Adipose tissue (tissue), 3 donors: ENCODE measurements around the gene SGPP1. TPM values are rescaled to one million over a fixed set of nuclear protein-coding genes. Genes with fewer than 3 reads are reported as not detected.
"Not testable (repeated sequence)": the region's sequence is repeated elsewhere in the genome, so short reads cannot be mapped to it uniquely, and the experiment has no call there.

Experiments used
- H3K27ac ChIP-seq: one replicate; pipeline ENCODE4 v1.5.1; 2013; ENCODE audit warnings: low read depth, low read length
- WGBS, 3 donors: extraction: QIAGEN DNeasy Blood & Tissue Kit; methylation state at CpG; one replicate each; pipeline ENCODE4 v1.1.7; 2013; 5-methylcytosine and 5-hydroxymethylcytosine counted together
- polyA plus RNA-seq, 3 donors: library from polyadenylated mRNA; stranded (reverse); fragments of 200-250 nt; gene quantifications; one replicate each; pipeline ENCODE4 v1.2.3, GENCODE V29; 2013
- donor health status: healthy with polysubstance abuse.
- donor health status: Bipolar disorder and iron deficiency.
- donor health status: healthy.

Gene SGPP1
- polyA plus RNA-seq, result 1 to 10 TPM; 4.8 to 7.3 (median 7.0) TPM

- 1% methylated on average over 70 to 88 of the region's 88 CpGs for WGBS, 3 donors
- no peak within 1 kb of the TSS for H3K27ac ChIP-seq
These were observed at the start of gene SGPP1 for GRCh38 chr14:63727736-63728728. SGPP1 (minus strand) TSS chr14:63728065; CDS start chr14:63727944, 121 bp downstream.

GRCh38 chr14:63777024-63777423 lies 49.2 kb upstream of the SGPP1 start:
- H3K27ac ChIP-seq, result no peak overlapping the region

GRCh38 chr14:63773504-63773903 lies 45.6 kb upstream of the SGPP1 start:
- 72 to 81% (median 76%) methylated on average over 4 of the region's 4 CpGs for WGBS, 3 donors

GRCh38 chr14:63770187-63770807 lies 42.4 kb upstream of the SGPP1 start:
- 45 to 58% (median 49%) methylated on average over 3 of the region's 3 CpGs for WGBS, 3 donors

More at GRCh38 chr14:63773504-63773903, 45.6 kb upstream of the SGPP1 start:
- H3K27ac ChIP-seq, result no peak overlapping the region

DNA sequence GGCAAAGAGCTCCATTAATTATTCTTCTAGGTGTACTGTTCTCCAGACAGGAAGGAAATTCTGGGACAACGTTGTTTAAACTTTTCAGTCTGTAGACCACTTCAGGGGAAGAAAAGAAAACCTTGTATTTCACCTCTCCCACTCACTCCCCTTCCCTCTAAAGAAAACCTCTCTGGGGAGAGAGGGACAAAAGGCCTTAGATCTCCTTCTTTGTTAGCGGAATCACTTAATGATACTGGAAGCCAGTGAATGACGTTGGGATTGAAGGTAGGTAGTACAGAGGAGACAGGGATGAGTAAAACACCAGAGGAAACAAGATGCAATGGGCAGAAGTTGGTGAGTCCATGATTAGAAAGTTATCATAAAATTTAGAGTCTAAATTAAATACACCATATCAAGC lies 38.7 kb upstream of the SGPP1 start:
- 51 to 54% (median 51%) methylated on average over 3 of the region's 3 CpGs for WGBS, 3 donors
- no peak overlapping the region for H3K27ac ChIP-seq

More at GRCh38 chr14:63770187-63770807, 42.4 kb upstream of the SGPP1 start:
- H3K27ac ChIP-seq, result no peak overlapping the region

- no peak overlapping the region for H3K27ac ChIP-seq
- 87 to 96% (median 88%) methylated on average over 6 of the region's 6 CpGs for WGBS, 3 donors
These were observed 36.8 kb upstream of the SGPP1 start for GRCh38 chr14:63764620-63765139.

DNA sequence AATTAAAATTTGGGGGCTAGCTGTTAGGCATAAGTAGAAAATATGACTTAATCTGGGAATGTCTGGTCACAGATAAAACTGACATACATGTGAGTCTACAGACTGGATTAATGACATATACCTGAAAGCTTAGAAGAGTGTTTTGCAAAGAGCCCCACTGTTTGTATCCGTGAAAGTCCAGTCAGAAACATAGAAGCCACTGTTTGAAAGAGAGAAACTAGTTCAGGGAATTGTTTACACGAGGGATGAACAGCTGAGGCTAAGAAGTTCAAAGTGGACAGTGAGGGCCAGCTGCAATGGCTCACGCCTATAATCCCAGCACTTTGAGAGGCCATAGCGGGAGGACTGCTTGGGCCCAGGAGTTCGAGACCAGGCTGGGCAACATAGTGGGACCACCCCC lies 36.2 kb upstream of the SGPP1 start:
- H3K27ac ChIP-seq, result no peak overlapping the region
- WGBS, 3 donors, result 63 to 70% (median 66%) methylated on average over 5 of the region's 5 CpGs

- no peak overlapping the region for H3K27ac ChIP-seq
- 70 to 88% (median 71%) methylated on average over 26 of the region's 26 CpGs for WGBS, 3 donors
These were observed 33.7 kb upstream of the SGPP1 start for GRCh38 chr14:63761351-63762117.

DNA sequence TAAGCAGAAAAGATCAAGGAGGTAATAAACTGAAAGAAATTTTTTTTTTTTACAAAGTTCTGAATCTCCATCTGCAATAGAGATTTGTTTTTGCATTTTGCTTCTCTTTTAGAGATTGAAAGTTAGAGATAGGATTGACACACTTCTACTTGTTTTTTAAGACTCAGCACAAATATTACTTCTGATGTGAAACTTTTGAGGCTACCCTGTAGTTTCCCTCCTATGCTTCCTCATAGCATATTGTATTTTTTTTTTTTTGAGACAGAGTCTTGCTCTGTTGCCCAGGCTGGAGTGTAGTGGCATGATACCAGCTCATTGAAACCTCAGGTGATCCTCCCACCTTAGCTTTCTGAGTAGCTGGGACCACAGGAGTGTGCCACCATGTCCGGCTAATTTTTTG lies 32.1 kb upstream of the SGPP1 start:
- H3K27ac ChIP-seq, result no peak overlapping the region
- 86 to 96% (median 92%) methylated on average over 1 of the region's 1 CpG for WGBS, 3 donors

DNA sequence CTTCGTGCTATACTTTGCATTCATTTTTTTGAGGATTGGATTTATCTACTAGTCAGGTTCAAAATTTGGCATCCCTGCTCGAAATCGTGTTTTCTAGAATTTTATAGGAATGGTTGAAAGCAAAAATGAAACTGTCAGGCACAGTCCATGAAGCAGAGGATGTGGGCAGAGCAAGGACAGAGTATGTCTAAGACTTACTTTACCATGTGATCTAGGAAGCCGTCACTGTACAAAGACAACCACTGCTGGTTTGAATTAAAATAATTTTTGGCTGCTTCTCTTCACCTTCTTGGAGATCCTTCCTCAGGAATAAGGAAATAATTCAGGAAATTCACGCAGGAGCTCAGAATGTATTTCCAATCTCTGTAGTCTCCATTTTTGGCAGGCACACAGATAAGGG lies 31.6 kb upstream of the SGPP1 start:
- 20 to 54% (median 21%) methylated on average over 5 of the region's 5 CpGs for WGBS, 3 donors
- no peak overlapping the region for H3K27ac ChIP-seq

- no peak overlapping the region for H3K27ac ChIP-seq
These were observed 29.3 kb upstream of the SGPP1 start for GRCh38 chr14:63757211-63757610.

DNA sequence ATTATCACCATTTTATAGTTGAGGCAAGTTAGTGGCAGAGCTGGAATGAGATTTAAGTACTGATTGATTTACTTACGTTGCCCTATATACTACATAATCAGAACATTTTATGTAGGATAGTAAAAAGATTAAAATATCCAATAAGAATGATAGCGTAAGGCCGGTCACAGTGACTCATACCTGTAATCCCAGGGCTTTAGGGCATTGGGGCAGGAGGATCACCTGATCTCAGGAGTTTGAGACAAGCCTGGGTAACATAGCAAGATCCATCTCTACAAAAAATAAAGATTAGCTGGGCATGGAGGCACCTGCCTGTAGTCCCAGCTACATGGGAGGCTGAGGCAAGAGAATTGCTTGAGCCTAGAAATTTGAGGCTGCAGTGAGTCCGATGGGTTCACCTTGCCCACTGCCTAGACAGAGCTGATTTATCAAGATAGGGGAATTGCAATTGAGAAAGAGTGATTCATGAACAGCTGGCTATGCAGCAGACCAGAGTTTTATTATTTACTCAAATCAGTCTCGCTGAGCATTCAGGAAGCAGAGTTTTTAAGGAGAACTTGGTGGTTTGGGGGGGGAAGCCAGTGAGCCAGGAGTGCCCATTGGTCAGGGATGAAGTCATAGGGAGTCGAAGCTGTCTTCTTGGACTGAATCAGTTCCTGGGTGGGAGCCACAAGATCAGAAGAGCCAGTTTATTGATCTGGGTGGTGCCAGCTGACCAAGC lies 24.7 kb upstream of the SGPP1 start:
- 68 to 72% (median 71%) methylated on average over 6 of the region's 6 CpGs for WGBS, 3 donors
- H3K27ac ChIP-seq, result no peak overlapping the region

GRCh38 chr14:63751076-63751475 lies 23.2 kb upstream of the SGPP1 start:
- not testable (repeated sequence) for H3K27ac ChIP-seq
- WGBS, 3 donors, result 93 to 95% (median 94%) methylated on average over 11 to 39 of the region's 39 CpGs

- no peak overlapping the region for H3K27ac ChIP-seq
- 57 to 72% (median 62%) methylated on average over 3 of the region's 3 CpGs for WGBS, 3 donors
These were observed 20.0 kb upstream of the SGPP1 start for GRCh38 chr14:63747846-63748245.

GRCh38 chr14:63745858-63746425 lies 18.1 kb upstream of the SGPP1 start:
- no peak overlapping the region for H3K27ac ChIP-seq
- WGBS, 3 donors, result 30 to 34% (median 32%) methylated on average over 4 of the region's 4 CpGs

GRCh38 chr14:63745272-63745671 lies 17.4 kb upstream of the SGPP1 start:
- no peak overlapping the region for H3K27ac ChIP-seq
- WGBS, 3 donors, result 86 to 89% (median 87%) methylated on average over 3 of the region's 3 CpGs

DNA sequence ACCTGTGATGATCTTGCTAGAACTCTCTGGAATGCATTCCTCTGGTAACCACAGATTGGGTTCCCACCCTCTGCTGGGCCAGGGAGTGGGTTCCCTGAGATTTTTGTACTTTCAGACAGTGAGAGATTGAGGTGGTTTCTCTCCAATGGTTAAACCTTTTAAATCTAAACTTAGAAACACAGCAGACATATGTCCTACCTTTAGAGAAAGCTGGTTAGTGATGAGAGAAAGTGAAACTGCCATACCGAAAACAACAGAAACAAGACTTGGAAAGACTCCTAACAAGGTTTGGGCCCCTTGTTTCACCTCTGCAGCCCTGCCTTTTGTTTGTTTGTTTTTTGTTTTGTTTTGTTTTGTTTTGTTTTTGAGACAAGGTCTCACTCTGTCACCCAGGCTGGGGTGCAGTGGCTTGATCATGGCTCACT lies 9.7 kb upstream of the SGPP1 start:
- no peak overlapping the region for H3K27ac ChIP-seq
- 87 to 97% (median 88%) methylated on average over 1 of the region's 1 CpG for WGBS, 3 donors

GRCh38 chr14:63735720-63736119 lies 7.9 kb upstream of the SGPP1 start:
- H3K27ac ChIP-seq, result no peak overlapping the region
- 39 to 96% (median 84%) methylated on average over 5 of the region's 5 CpGs for WGBS, 3 donors
